GM21576 (cell line): Measurements from ENCODE around the gene UBN2.

Experiments
- ATAC-seq: cut with Tn5 transposase; IDR thresholded peaks from one replicate; pipeline ENCODE4 v1.9.1; 2021; ENCODE audit warnings: mild to moderate bottlenecking, moderate library complexity; ENCODE audit not compliant: unreplicated experiment

UBN2 gene

GRCh38 chr7:139341776-139342226 is 110.8 kb downstream of the UBN2 start:
- no peak for ATAC-seq

DNA sequence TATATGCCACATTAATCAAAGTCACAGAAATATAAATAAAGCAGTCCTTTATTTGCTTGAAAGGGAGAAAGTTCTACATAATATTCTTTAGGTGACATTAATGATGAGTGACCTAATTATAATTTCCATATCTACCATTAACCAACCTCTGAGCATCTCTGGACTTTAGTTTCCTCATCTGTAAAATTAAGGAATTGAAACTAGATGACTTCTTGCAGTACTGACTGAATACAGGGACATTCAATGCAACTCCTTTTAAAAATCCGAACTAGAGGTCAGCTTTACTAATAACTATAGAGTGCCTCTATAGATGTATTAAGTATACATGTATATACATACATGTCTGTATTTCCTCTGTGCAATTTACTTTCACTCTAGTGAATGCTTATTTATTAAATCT is 114.0 kb downstream of the UBN2 start:
- ATAC-seq: no peak

GRCh38 chr7:139351027-139351426 is 120.0 kb downstream of the UBN2 start:
- ATAC-seq: no peak

DNA sequence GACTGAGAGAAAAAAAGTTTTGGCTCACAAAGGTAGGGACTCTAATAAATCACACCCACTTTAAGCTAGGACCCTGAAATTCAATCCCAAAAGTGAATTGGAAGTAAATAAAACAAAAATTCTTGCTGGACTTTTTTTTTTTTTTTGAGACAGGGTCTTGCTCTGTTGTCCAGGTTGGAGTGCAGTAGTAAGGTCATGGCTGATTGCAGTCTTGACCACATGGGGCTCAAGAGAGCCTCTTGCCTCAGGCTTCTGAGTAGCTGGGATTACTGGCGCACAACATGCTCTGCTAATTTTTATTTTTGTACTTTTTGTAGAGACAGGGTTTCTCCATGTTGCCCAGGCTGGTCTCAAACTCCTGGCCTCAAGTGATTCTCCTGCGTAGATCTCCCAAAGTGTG is 123.7 kb downstream of the UBN2 start:
- ATAC-seq: no peak

- ATAC-seq: no peak
These were observed 124.3 kb downstream of the UBN2 start for GRCh38 chr7:139355320-139355719.
